ENCODE data around the gene TEAD2.

The TEAD2 gene

GRCh38 chr19:49348305-49349189 lies 13.7 kb downstream of the TEAD2 start:
- DNase-seq (ENCODE audit: low spot score), result no peak

GRCh38 chr19:49347835-49348234 lies 14.4 kb downstream of the TEAD2 start:
- DNase-seq (ENCODE audit: low spot score), result peak; percentile 80

- no peak for DNase-seq (ENCODE audit: low spot score)
Observed at GRCh38 chr19:49347191-49347590, 15.0 kb downstream of the TEAD2 start.

- no peak for DNase-seq (ENCODE audit: low spot score)
Observed at GRCh38 chr19:49344505-49345423, 17.5 kb downstream of the TEAD2 start.

GRCh38 chr19:49343123-49343522 lies 19.1 kb downstream of the TEAD2 start:
- DNase-seq (ENCODE audit: low spot score), result no peak

- DNase-seq (ENCODE audit: low spot score), result no peak
Observed at GRCh38 chr19:49342291-49342721, 19.9 kb downstream of the TEAD2 start.

- DNase-seq (ENCODE audit: low spot score), result no peak
Observed at GRCh38 chr19:49340865-49341718, 21.1 kb downstream of the TEAD2 start.

GRCh38 chr19:49340069-49340864 lies 21.9 kb downstream of the TEAD2 start:
- peak; percentile 97 for DNase-seq (ENCODE audit: low spot score)

GRCh38 chr19:49339301-49340068 lies 22.7 kb downstream of the TEAD2 start:
- peak; percentile 91 for DNase-seq (ENCODE audit: low spot score)

- DNase-seq (ENCODE audit: low spot score), result peak; percentile 61
Observed at GRCh38 chr19:49338691-49339300, 23.4 kb downstream of the TEAD2 start.

GRCh38 chr19:49338023-49338677 lies 24.1 kb downstream of the TEAD2 start:
- no peak for DNase-seq (ENCODE audit: low spot score)

- peak; percentile 12 for DNase-seq (ENCODE audit: low spot score)
Observed at GRCh38 chr19:49337267-49338022, 24.8 kb downstream of the TEAD2 start.

- no peak for DNase-seq (ENCODE audit: low spot score)
Observed at GRCh38 chr19:49336482-49337266, 25.5 kb downstream of the TEAD2 start.

- DNase-seq (ENCODE audit: low spot score), result no peak
Observed at GRCh38 chr19:49335784-49336481, 26.3 kb downstream of the TEAD2 start.

- DNase-seq (ENCODE audit: low spot score), result no peak
Observed at GRCh38 chr19:49335071-49335783, 27.0 kb downstream of the TEAD2 start, which contains the start of gene CD37. Gene CD37 (plus strand): TSS chr19:49335406. CDS start chr19:49335541, 135 bp downstream.

- no peak for DNase-seq (ENCODE audit: low spot score)
Observed at GRCh38 chr19:49333811-49334288, 28.4 kb downstream of the TEAD2 start.
